Liver (tissue), 3 donors: ENCODE results near the gene TFAP2B.

Source experiments
- ATF3 ChIP-seq: IDR thresholded peaks from 2 replicates; pipeline ENCODE4 v1.6.1; 2016; ENCODE audit warnings: antibody characterized with exemption
- CTCF ChIP-seq: fragments of 150-350 bp; IDR thresholded peaks from 2 replicates; pipeline ENCODE4 v1.5.1; 2017; ENCODE audit warnings: improper control_type of control experiment, low read depth, low read length; ENCODE audit not compliant: missing input control
- FOXA1 ChIP-seq: IDR thresholded peaks from 2 replicates; pipeline ENCODE4 v1.6.1; 2016; ENCODE audit warnings: antibody characterized with exemption
- donor health status: healthy.
- donor health status: healthy.

- TF ChIP-seq CTCF = no peak
- TF ChIP-seq FOXA1 = no peak
- TF ChIP-seq ATF3 = no peak
Observed at GRCh38 chr6:50825375-50826036, 6.8 kb downstream of the TFAP2B start.
